Esophagus muscularis mucosa (tissue), 4 donors: Measurements from ENCODE around the gene MAMDC2. TPM values are rescaled to one million over a fixed set of nuclear protein-coding genes. Genes with fewer than 3 reads are reported as not detected.

Source experiments
- DNase-seq: peaks from one replicate; pipeline ENCODE4 v3.0.0-alpha.2; 2017; ENCODE audit errors: extremely low spot score
- H3K27ac ChIP-seq, 4 donors: fragments of 200-600 bp; sonication (generic); replicated peaks in 1 of 4; 1 replicate in 3 of 4; 2 replicates in 1 of 4; pipeline ENCODE4 v1.5.1; 2016 to 2019; ENCODE audit warnings: mild to moderate bottlenecking in 1 of 4
- H3K27me3 ChIP-seq, 4 donors: fragments of 200-600 bp; sonication (generic); one replicate each; pipeline versions ENCODE4 v1.5.1 to v1.6.0; 2016 to 2019
- H3K36me3 ChIP-seq, 4 donors: fragments of 200-600 bp; sonication (generic); one replicate each; pipeline ENCODE4 v1.5.1; 2016 to 2019
- H3K4me1 ChIP-seq, 4 donors: fragments of 200-600 bp; sonication (generic); one replicate each; pipeline ENCODE4 v1.5.1; 2016 to 2019
- H3K4me3 ChIP-seq, 4 donors: fragments of 200-600 bp; sonication (generic); 1 replicate in 2 of 4; 2 replicates in 2 of 4; pipeline ENCODE4 v1.5.1; 2016 to 2019; ENCODE audit warnings: mild to moderate bottlenecking in 4 of 4, moderate library complexity in 1 of 4
- H3K9me3 ChIP-seq, 4 donors: fragments of 200-600 bp; sonication (generic); 1 replicate in 3 of 4; 2 replicates in 1 of 4; pipeline ENCODE4 v1.5.1; 2016 to 2019
- CTCF ChIP-seq, 3 experiments: fragments of 200-600 bp in 2 of 3; fragments of 450-650 bp in 1 of 3; sonication (generic) in 2 of 3; IDR thresholded peaks; one replicate each; pipeline ENCODE4 v1.5.1; 2017 to 2019; ENCODE audit warnings: antibody characterized with exemption in 3 of 3, mild to moderate bottlenecking in 2 of 3, moderate library complexity in 1 of 3
- EP300 ChIP-seq: sonication (generic); formaldehyde crosslinking; IDR thresholded peaks from one replicate; pipeline ENCODE4 v1.6.1; 2017; ENCODE audit warnings: antibody characterized with exemption
- POLR2A ChIP-seq: fragments of 450-650 bp; IDR thresholded peaks from one replicate; pipeline ENCODE4 v1.6.1; 2017; ENCODE audit warnings: antibody characterized with exemption, moderate library complexity, mild to moderate bottlenecking, low read depth
- POLR2AphosphoS5 ChIP-seq, 2 donors: sonication (generic); formaldehyde crosslinking; IDR thresholded peaks; one replicate each; pipeline ENCODE4 v1.6.1; 2017; ENCODE audit warnings: antibody characterized with exemption in 2 of 2
- WGBS: methylation state at CpG from one replicate; pipeline ENCODE4 v1.1.5; 2018; 5-methylcytosine and 5-hydroxymethylcytosine counted together
- intact Hi-C: fragments of 100-400 bp; cut with DNase I; formaldehyde crosslinking; loops from one replicate; pipeline ENCODE4 v1.15.1; 2023
- total RNA-seq, 4 donors: library from RNA; depleted of rRNA; stranded (reverse); fragments of >200 nt; gene quantifications; one replicate each; pipeline versions ENCODE4 v1.1.0 to v1.2.1, GENCODE V29; 2016

MAMDC2 gene
- total RNA-seq, 4 donors from 2014 or later = 115 to 147 (median 126) TPM

DNA sequence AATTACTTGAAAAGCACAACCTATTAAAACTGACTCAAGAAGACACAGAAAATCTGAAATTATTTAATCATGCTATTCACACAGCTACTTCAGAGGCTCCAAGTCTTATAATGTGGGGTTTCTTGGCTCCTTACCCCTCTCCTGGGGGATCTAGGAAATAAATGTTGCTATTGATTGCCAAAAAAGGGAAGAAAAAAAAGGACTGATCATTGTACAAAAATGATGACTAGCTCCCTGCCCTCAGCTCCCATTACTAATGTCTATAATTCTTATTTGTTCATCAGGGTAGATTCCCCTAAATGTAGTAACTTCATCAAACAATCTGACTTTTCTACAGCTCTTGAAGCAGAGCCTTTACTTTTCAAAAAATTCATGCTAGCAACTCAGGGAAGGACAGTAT lies 211.8 kb downstream of the MAMDC2 start:
- Histone ChIP-seq H3K4me3 (peak overlapping the region in 2 of 4 donors; percentile 15 to 17), H3K36me3 (no peaks in the 10 kb centered on the region), H3K27me3 (no peaks in the 10 kb centered on the region), H3K9me3 (no peaks in the 10 kb centered on the region), H3K4me1 (peaks cover 20 to 38% (median 34%) of the 10 kb centered on the region in 4 donors), H3K27ac (peak overlapping the region in 1 of 4 donors; percentile 7)
- intact Hi-C loops = loop anchor here (10.0 kb wide), 3 partner anchors 59 to 581 kb away; partner anchors contain the start of gene APBA1
- TF ChIP-seq EP300 (no peak), POLR2AphosphoS5 (IDR thresholded peaks at IDR 0.05) (no peak), POLR2A (no peak), CTCF (IDR thresholded peaks at IDR 0.05) (no peak)
- no peak for DNase-seq

GRCh38 chr9:70256123-70256551 lies 212.5 kb downstream of the MAMDC2 start:
- TF ChIP-seq POLR2A = no peak
- TF ChIP-seq POLR2AphosphoS5 (IDR thresholded peaks at IDR 0.05) = no peak
- no peak for TF ChIP-seq CTCF (IDR thresholded peaks at IDR 0.05)
- no peak for TF ChIP-seq EP300
- peaks cover 27 to 45% (median 40%) of the 10 kb centered on the region in 4 donors for H3K4me1 ChIP-seq
- H3K27me3 ChIP-seq = no peaks in the 10 kb centered on the region
- 45% methylated on average over 7 of the region's 7 CpGs for WGBS
- DNase-seq = no peak
- peaks cover 0 to 6% (median 0%) of the 10 kb centered on the region in 4 donors for H3K36me3 ChIP-seq
- H3K9me3 ChIP-seq = no peaks in the 10 kb centered on the region
- intact Hi-C loops = loop anchor here (10.0 kb wide), 3 partner anchors 59 to 581 kb away; partner anchors contain the start of gene APBA1
- no peak overlapping the region for H3K27ac ChIP-seq
- H3K4me3 ChIP-seq = peak overlapping the region; percentile 15 to 38 (median 17)

DNA sequence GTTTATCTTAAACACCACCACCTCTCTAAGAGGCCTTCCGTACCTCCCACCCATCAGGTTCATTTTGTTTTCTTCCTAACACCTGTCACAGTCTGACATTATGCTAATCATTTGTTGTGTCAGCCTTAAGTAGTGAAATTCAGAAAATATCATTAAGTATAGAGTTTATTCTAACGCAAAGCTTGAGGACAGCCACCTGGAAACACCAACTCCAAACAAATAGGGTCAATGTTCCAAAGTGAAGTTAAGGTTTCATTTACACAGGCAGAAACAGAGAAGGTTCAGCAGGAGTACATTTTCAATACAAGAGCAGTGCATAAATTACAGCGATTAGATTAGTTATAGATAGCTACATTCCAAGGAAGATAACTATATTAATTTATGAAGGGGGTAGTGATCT lies 213.9 kb downstream of the MAMDC2 start:
- intact Hi-C loops = loop anchor here (10.0 kb wide), 3 partner anchors 57 to 583 kb away; partner anchors contain the start of gene APBA1
- TF ChIP-seq CTCF (IDR thresholded peaks at IDR 0.05) (no peak), EP300 (no peak), POLR2A (no peak), POLR2AphosphoS5 (IDR thresholded peaks at IDR 0.05) (no peak)
- no peaks in the 10 kb centered on the region for H3K9me3 ChIP-seq
- peaks cover 33 to 59% (median 53%) of the 10 kb centered on the region in 4 donors for H3K4me1 ChIP-seq
- DNase-seq = no peak
- 75% methylated on average over 3 of the region's 3 CpGs for WGBS
- H3K27me3 ChIP-seq = no peaks in the 10 kb centered on the region
- peak overlapping the region in 3 of 4 donors; percentile 80 to 83 (median 81) for H3K4me3 ChIP-seq
- peaks cover 0 to 8% (median 0%) of the 10 kb centered on the region in 4 donors for H3K36me3 ChIP-seq
- peak overlapping the region; percentile 92 to 94 (median 92) for H3K27ac ChIP-seq

GRCh38 chr9:70257991-70258691 lies 214.5 kb downstream of the MAMDC2 start:
- TF ChIP-seq POLR2AphosphoS5 (IDR thresholded peaks at IDR 0.05) = no peak
- no peak for TF ChIP-seq POLR2A
- TF ChIP-seq CTCF (IDR thresholded peaks at IDR 0.05) = no peak
- no peak for TF ChIP-seq EP300
- H3K4me3 ChIP-seq = peak overlapping the region; percentile 72 to 83 (median 80)
- no peaks in the 10 kb centered on the region for H3K27me3 ChIP-seq
- 7% methylated on average over 26 of the region's 27 CpGs for WGBS
- peaks cover 0 to 8% (median 0%) of the 10 kb centered on the region in 4 donors for H3K36me3 ChIP-seq
- intact Hi-C loops = loop anchor here (10.0 kb wide), 3 partner anchors 57 to 583 kb away; partner anchors contain the start of gene APBA1
- H3K4me1 ChIP-seq = peaks cover 38 to 65% (median 60%) of the 10 kb centered on the region in 4 donors
- no peak for DNase-seq
- no peaks in the 10 kb centered on the region for H3K9me3 ChIP-seq
- peak overlapping the region; percentile 92 to 94 (median 92) for H3K27ac ChIP-seq
